Activated CD4-positive, alpha-beta T cell treated with anti-CD3 and anti-CD28 coated beads, Interleukin-2, amount 50 U/mL, for 4 hours (primary cell): ENCODE data around the gene PSAPL1.

Source experiments
- DNase-seq, 2 experiments: peaks; one replicate each; pipeline ENCODE4 v3.0.0-alpha.2; 2020

PSAPL1 gene

DNA sequence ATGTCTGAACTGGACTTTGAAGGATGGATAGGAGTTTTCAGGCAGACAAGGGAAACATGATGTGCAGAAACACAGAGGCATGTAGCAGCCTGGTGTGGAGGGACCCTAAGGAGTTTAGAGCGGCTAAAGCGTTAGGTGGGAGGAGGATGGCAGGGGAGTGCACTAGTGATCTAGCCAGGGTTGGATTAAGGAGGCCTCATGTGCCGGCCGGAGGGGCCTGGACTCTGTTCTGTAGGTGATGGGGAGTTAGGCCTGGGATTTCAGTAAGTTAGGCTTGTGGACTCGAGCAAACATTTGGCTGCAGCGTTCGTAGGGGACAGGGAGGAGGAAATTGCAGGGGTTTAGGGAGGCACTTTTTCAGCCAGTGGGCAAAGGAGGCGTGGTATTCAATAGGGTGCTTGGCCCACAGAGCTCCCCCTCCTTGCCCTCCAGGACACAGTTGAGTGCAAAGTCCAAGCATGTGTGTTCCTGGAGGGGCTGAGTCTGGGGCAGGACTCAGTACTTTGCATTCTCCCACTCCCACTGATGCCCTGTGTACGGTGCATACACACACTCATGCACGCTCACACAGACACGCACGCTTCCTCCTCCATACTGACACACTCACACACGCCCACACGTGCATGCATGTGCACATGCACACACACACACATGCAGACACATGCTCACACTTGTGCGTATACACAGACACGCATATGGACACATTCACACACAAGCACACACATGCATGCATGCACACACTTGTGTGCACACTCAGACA is 18.6 kb downstream of the PSAPL1 start:
- no peak for DNase-seq

DNA sequence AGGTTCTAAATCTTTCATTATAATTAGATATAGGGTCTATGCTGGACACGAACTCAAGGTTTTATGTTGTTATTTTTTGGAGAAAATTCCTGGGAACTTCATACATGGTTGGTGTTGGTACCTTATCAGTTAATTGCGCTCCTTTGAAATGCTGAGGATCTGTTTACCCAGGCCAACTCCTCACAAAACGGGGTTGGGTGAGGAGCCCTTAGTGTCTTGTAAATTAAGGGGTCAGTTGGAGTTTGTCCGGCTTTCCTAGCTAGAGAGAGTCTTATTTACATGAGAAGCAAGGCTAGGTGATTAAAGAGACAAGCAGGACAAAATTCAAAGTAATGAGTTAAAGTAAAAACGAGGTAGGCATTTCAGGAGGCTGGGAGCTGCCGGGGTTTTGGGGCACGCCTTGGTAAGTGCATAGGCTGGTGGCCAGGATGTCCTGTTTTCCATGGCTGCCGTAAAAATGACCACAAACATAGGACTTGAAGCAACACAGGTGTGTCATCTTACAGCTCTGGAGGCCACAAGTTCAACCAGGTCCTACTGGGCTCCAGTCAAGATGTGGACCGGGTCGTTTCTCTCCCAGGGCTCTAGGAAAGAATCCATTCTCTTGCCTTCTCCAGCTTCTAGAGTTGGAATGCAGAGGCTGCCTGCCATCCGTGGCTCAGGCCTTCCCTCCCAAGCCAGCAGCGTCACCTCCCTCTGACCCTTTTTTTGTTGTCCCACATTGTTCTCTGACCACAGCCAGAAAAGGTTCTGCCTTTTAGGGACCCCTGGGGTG is 19.8 kb downstream of the PSAPL1 start:
- DNase-seq, result no peak

DNA sequence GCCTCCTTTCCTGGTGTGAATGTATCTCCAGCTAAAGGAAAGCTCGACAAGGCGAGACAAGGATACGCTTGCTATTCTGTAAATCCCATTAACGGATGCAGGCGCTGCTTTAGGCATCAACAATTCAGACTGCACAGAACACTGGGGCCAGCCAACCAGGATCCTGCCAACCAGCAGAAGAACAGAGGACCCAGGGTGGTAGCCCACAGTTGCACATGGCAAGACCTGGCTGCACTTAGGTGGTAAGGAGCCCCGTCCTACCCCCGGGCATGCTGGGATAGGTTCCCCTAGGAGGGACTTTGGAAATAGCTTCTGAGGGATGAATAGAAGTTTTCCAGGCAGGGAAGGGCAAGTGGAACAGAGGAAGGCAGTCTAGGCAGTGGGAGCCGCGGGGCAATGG is 20.7 kb downstream of the PSAPL1 start:
- DNase-seq, result no peak

DNA sequence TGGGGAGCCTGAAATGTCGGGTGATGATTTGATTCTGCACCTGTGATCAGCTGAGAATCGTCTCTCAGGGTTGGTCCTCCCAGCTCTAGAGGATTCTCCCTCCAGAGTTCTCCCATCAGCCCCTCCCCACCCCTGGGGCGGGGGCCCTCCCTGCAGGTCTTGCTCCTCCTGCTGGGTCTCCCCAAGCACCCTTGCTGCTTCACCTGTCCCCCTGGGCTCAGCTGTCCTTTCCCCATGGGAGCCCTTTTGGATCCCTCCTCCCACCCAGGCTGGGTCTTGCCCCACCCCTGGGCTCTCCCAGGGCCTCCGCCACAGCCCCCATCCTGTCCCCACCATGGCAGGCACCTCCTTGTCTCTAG is 22.2 kb downstream of the PSAPL1 start:
- DNase-seq, result no peak

DNA sequence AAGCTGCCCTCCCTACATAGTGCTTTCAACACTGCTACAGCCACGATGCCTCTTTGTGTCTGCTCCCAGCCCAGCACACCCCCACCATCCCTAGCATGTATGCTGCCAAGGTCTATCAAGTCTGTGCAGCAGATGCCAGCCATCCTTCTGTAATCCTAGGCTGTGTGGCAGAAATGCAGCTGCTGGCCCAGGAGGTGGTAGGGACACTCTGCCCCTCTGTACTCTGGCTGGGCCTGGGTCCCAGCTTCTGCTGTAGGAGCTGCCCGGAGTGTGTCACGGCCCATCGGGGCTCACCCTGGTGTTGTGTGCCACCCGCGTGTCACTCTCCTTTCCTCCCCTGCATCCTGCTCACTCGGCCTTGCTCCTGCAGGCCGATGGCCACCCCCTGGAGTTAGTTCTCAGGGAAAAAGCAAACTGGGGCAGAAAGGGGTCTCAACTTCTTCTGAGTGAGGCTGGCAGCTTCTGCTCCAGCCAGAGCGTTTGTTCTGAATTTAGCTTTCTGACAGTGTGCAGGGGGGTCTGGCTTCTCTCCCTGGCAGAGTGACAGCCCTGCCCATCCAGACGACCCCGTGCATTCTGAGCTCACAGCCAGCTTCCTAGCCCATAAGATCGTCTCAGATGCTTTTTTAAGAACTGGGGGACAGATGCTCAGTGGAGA is 22.7 kb downstream of the PSAPL1 start:
- no peak for DNase-seq

DNA sequence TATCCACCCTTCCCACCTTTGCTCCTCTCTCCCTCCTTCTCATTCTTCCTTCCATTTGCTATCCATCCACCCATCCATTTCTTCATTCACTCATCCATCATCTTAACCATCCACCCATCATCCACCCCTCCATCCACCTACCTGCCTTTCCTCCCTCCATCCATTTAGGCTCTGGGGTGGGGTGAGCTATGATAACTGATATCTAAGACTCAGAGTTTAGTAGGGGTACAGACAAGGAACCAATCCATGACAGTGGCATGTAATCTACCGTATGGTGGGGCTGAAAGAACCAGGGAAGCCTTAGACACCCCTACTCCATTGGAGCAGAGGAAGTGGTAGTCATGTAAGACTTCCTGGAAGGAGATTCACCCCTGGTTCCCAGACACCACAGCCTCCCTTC is 23.2 kb downstream of the PSAPL1 start:
- no peak for DNase-seq

DNA sequence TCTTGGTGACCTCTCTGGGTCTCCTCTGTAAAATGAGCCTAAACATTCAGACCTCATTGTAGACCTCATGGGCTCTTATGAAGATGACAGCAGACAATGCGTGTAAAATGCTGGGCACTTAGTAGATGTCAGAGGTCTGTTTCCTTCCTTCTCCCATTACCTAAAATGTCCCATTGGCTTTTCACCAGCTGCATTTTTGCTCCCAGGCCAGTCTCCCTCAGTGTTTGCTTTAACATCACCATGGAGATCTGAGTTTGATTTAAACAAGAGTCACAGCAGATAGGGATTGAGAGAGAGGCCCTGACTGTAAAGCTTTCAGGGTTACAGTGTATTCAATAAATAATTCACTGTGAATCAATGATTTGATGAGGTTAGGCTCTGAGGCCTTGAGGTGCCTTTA is 24.3 kb downstream of the PSAPL1 start:
- DNase-seq, result no peak

DNA sequence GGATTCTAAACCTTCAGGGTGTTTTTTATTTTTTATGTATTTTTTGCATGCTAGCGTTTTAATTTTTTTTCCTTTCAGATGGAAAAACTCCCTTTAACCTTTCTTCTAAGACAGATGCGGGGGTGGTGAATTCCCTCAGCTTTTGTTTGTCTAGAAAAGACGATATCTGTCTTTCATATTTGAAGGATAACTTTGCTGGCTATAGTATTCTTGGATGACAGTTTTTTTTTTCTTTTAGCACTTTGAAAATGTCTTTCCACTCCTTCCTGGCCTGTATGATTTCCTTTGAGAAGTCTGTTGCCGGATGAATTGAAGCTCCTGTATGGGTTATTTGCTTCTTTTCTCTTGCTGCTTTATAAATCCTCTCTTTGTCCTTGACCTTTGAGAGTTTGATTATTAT is 26.6 kb downstream of the PSAPL1 start:
- no peak for DNase-seq

DNA sequence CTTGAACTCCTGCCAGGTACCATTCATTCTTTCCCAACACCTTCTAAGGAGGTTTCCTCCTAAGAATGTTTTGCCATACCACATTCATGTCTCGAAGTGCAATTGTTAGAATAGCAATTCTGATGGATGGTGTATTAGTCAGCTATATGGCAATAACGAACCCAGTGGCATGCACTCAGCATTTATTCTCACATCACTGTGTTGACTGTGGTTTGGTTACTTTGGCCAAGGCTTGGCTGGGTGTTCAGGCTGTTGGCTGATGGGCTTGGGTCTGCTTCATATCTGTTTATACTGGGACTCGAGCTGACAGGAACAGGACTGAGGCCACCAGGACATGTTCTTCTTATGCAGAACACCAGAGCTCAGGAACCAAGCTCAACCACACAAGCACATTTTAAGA is 31.7 kb downstream of the PSAPL1 start:
- no peak for DNase-seq

DNA sequence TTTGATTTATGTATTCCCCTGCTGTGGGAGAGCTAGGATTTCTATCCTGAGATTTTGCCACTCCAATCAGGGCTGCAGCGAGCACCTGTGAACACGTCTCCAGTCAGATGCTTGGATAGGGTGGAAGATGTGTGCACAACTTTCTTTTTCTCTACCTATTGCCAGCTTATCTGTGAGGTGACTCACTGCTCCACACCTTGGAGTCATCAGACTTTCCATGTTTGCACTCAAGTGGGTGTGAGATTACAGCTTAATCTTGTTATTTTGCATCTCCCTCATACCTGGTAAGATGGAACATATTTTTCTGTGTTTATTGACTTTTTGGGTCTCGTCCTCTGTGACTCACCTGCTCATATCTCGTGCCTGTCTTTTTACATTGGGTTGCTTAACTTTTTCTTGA is 32.2 kb downstream of the PSAPL1 start:
- no peak for DNase-seq

DNA sequence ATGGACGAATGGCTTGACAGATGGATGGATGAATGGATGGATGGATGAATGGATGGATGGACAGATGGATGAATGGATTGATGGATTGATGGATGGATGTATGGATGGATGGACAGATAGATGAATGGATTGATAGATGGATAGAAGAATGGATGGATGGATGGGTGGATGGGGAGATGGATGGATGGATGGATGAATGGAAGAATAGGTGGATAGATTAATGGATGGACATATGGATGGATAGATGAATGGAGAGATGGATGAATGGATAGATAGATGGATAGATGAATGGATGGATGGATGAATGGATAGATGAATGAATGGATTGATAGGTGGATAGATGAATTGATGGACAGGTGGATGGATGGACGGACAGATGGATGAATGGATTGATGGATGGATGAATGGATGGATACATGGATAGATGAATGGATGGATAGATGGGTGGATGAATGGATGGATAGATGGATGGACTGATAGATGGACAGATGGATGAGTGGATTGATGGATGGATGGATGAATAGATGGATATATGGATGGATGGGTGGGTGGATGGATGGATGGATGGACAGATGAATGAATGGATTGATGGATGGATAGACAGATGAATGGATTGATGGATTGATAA is 33.9 kb downstream of the PSAPL1 start:
- no peak for DNase-seq

DNA sequence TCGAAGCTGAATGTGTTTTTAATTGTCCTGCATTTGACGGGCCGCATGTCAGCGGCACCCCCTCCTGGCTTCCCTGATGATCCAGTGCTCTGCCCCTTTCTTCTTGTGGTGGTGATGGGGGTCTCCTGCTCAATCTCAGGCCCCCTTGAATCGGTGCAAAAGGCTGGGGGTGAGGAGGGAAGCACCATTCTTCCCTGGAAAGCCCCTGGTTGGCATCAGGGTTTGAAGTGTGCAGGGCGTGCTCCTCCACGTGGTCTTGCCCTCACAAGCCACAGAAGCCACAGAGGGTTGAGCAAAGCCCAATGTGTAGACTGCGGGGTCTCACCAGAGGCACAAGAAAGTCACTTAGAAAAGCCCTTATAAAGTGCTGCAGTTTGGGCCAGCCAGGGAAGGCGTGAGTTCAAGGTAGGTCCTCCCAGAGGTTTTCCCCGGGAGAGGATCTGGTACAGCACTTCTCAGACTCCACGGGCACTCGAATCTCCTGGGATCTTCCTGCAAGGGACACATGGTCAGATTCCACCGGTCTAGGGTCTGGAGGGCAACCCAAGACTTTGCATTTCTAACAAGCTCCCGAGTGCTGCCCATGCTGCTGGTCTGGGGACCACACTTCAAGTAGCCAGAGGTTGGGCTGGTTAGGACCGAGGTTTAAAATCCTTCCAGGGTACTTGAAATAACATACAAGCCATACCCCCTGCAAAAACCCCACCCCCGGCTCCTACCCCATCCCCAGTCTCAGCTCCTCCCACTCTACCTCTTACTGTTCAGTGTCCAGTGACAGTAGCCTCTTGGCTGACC is 35.1 kb downstream of the PSAPL1 start:
- DNase-seq, result no peak

DNA sequence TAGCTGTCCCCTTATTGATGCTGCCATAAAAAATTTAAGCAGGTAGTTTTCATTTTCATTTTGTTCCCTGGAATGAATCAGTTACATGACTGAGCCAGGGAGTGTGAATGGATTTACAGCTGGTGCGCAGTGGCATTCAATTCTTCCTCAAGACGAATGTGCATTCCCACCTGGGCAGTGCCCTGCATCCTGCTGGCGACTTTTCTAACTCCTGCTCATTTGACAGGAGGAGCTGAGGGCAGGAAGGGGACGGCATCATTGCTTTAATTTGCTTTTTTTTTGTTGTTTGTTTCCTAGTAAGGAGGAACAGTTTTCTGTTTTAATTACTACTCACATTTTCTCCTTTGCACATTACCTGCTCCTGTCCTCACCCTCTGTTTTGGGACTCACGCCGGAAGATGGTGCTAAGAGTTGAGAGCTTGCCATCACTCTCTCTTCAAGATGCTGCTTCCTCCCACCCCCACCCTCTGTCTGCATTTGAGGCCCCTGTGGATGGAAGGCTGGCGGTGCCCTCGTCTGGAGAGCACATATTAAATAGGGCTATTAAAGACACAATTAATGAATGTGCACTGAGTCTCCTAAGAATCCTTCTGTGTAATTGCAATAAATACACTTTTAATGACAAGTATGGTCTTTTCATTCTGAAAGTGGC is 35.8 kb downstream of the PSAPL1 start:
- no peak for DNase-seq

DNA sequence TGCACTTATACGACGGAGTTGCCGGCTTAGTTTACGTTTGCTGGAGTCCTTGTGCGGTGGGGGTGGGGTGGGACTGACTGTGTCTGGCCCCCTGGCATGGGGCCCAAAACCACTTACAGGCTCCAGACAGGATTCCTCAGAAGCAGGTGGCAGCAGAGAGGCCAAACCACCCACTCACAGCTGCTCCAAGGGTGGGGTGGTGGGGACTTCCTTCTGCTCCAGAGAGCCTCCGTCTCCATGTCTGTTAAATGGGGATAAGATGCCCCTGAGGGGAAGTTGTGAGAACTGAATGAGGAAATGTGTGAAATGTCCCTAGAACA is 36.7 kb downstream of the PSAPL1 start:
- no peak for DNase-seq

DNA sequence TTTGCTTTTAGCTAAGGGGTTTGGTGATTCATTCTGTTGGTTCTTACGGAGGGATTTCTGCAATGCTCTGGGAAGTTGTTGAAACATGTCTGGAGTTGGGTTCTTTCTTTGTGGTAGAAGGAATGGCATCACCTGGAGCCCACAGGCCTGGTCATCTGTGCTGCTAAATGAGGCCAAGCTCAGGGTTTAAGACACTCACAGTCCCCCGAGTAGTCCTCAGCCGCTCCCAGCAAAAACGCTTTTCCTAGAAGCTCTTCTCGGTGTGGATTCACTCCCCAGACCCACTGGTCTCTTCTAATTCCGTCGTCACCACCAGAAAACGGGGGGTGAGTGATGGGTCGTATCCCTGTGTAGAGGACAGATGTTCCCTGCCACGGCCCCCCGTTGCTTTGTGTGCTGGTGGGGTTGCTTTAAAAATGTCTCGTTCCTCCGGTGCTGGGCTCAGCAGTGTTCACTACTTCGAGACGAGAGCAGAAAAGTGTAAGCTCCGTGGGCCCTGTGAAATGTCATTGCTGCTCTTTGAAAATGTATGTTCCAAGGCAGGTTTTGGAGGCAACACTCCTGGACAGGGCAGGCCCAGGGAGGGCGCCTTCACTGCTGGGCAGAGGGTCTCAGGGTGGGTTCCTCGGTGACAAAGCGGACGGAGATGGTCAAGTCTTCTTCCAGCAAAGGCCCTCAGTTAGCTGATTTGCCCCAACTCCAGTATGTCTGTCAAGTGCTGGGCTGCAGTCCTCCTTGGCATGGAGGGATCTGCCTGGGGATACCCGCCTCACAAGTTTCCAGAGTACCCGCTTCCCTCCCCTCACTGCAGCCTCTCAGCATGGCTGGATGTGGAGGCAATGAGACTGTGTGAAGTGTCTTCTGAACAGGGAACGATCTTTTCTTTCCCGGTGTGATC is 37.3 kb downstream of the PSAPL1 start:
- DNase-seq, result no peak

DNA sequence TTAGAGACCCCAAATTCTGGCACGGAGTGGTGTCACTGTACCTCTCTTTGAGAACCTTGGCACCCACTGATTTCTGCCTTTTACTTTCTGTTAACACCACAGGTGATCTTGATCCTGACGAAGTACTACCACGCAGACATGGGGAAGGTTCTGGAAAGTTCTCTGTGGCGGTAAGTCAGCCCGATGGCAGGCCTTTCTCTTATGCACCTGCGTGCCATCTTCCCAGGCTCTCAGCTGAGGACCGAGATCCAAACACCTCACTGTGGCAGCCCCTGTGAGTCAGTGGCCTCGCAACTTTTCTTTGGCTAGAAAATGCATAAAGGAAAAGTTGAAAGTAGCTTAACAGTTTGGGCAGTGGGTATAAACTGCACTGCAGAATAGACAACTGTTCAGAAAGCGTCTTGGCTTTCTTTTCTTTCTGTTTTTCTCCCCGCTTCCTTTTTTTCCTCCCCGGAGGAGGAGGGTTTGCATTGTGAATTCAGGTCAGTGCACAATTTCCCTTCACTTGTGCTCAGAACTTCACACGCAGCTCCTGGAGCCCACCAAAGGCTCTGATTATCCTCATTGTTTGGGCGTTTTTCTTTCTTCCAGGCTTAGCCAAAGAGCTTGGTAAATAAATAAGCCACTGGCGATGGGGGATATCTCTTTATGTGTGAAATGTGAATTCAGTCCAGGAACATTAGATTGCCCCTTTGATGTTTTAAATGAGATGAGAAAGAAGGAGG is 38.4 kb downstream of the PSAPL1 start:
- DNase-seq, result no peak

DNA sequence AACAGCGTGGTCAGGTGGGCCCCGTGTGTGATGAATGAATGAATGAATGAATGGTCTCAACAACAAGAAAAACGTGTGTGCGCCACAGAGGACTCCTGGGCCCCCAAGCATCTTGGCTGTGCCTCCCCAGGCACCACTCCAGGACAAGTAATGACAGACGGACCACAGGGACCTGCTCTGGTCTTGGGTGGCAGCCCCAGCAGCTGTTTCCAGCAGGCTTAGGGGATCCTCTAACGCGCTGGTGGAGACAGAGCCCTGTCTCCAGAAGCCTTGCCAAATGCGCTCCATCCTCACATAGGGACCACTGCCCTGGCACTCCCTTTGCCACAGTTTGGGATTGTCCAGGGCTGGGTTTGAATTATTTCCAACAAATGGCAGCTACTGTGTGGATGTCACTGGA is 39.1 kb downstream of the PSAPL1 start:
- no peak for DNase-seq

DNA sequence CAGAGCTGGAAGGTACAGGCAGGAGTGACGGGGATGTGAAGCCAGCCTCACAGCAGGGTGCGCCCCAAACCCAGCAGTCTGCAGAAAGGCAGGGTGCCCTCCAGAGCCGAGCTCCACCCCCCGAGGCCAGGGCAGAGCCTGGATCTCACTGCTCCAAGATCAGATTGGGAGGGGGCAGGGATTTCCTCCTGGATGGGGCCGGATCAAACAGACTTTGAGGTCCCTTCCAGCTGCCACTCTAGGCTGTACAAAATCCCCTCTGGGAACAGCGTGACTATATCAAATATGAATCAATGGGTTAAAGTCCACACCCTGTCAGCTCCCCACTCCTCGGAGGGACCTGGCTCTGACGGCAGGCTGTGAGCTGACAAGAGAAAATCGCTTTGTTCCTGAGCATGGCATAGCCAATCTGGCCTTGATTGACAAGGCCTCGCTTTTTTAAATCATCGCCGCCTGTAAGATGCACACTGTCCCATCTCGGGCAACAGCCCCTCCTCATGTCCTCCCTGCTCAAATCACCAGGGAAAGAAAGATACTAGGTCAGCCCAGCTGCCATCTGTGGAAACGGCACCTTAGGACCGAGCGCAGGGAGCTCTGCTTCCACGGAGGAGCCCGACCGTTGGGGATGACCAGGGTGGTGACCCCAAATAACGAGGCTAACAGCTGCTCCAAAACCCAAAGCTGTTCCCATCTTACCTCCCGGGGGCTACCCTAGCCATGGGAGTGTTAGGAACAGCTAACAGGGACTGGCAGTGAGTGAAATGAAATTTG is 39.9 kb downstream of the PSAPL1 start:
- no peak for DNase-seq

DNA sequence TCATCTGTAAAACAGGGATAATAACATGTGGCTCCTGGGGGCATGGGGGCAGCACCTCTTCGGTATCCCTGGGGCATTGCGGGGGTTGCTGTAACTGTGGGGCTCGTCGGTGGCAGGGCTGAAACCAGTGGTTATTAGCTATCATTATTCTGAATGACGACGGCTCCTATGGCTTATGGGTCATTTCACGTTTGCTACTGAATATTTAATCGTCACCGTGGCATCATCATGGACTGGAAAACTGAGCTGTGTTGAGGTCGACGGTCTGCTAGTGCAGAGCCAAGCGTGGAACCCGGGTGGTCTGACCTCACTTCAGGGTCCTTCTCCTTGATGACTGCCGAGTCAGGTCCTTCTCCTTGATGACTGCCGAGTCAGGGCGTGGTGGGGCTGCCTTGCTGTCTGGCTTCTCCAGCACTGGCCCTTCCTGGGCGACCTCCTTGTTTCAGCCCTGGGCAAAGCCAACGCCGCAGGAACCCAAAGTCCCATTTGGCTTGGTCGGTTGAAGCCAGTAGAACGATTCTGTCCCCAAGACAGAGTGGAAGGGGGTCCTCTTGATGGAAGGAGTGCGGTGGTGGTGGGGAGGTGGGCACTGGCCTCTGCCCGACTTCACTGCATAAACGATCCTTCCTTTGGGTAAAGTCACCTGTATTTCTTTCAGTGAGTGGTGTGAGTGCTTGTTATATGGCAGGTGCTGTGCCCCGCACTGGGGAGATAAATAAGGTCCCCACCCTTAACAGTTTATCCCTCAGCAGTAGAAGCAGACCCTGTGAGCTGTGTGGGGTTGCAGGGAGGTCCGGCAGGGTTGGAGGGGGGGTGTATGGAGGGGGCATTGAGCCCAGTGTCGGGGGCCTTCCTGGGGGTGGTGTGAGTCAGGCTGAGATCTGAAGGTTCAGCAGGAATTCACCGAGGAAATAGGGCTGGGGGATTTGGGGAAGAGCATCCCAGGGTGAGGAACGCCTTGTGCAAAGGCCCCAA is 40.8 kb downstream of the PSAPL1 start:
- DNase-seq, result no peak
